WTC11 (cell line): ENCODE data around the gene ANGPTL2. TPM values are rescaled to one million over a fixed set of nuclear protein-coding genes. Genes with fewer than 3 reads are reported as not detected.

Experiments used
- AFF4 ChIP-seq: sonication (generic); formaldehyde crosslinking; IDR thresholded peaks from 2 replicates; pipeline ENCODE4 v1.8.1; 2023; ENCODE audit warnings: mild to moderate bottlenecking, missing genetic modification reagents, borderline replicate concordance
- ATF2 ChIP-seq: sonication (generic); formaldehyde crosslinking; IDR thresholded peaks from 2 replicates; pipeline ENCODE4 v1.8.1; 2022; ENCODE audit warnings: low read depth, missing genetic modification reagents, borderline replicate concordance
- ATF3 ChIP-seq: sonication (generic); formaldehyde crosslinking; conservative IDR thresholded peaks from 2 replicates; pipeline ENCODE4 v1.8.1; 2022; ENCODE audit warnings: mild to moderate bottlenecking, missing genetic modification reagents
- CREM ChIP-seq: sonication (generic); formaldehyde crosslinking; IDR thresholded peaks from 2 replicates; pipeline ENCODE4 v1.8.1; 2022; ENCODE audit warnings: mild to moderate bottlenecking, missing genetic modification reagents, moderate library complexity
- E2F4 ChIP-seq: sonication (generic); formaldehyde crosslinking; IDR thresholded peaks from 2 replicates; pipeline ENCODE4 v1.8.1; 2022; ENCODE audit warnings: low read depth, mild to moderate bottlenecking, moderate library complexity, missing genetic modification reagents, borderline replicate concordance
- FOXK1 ChIP-seq: sonication (generic); formaldehyde crosslinking; IDR thresholded peaks from 2 replicates; pipeline ENCODE4 v1.8.0; 2022; ENCODE audit warnings: mild to moderate bottlenecking, moderate library complexity, missing genetic modification reagents
- GRHL2 ChIP-seq: fragments of 250-450 bp; sonication (Bioruptor Pico); IDR thresholded peaks from 2 replicates; pipeline ENCODE4 v1.8.0; 2022; ENCODE audit warnings: mild to moderate bottlenecking, moderate library complexity; ENCODE audit not compliant: insufficient replicate concordance, severe bottlenecking
- GTF2I ChIP-seq: fragments of 250-450 bp; sonication (Bioruptor Pico); conservative IDR thresholded peaks from 2 replicates; pipeline ENCODE4 v1.4.0; 2021; ENCODE audit warnings: mild to moderate bottlenecking
- IRF1 ChIP-seq: sonication (generic); formaldehyde crosslinking; IDR thresholded peaks from 2 replicates; pipeline ENCODE4 v1.8.0; 2023; ENCODE audit warnings: missing genetic modification reagents
- IRF2 ChIP-seq: sonication (generic); formaldehyde crosslinking; IDR thresholded peaks from 2 replicates; pipeline ENCODE4 v1.8.0; 2022; ENCODE audit warnings: low read depth, missing genetic modification reagents, borderline replicate concordance
- MAX ChIP-seq: sonication (generic); formaldehyde crosslinking; IDR thresholded peaks from 2 replicates; pipeline ENCODE4 v1.8.0; 2022; ENCODE audit warnings: mild to moderate bottlenecking, missing genetic modification reagents
- NFATC4 ChIP-seq: fragments of 250-450 bp; sonication (Bioruptor Pico); IDR thresholded peaks from 2 replicates; pipeline ENCODE4 v1.9.0; 2021; ENCODE audit warnings: mild to moderate bottlenecking
- NFYB ChIP-seq: sonication (generic); formaldehyde crosslinking; conservative IDR thresholded peaks from 2 replicates; pipeline ENCODE4 v1.8.0; 2022; ENCODE audit warnings: low read depth, missing genetic modification reagents
- NR1H2 ChIP-seq: sonication (generic); formaldehyde crosslinking; IDR thresholded peaks from 2 replicates; pipeline ENCODE4 v1.9.0; 2021; ENCODE audit warnings: mild to moderate bottlenecking, moderate library complexity, missing genetic modification reagents
- NR2C2 ChIP-seq: sonication (generic); formaldehyde crosslinking; IDR thresholded peaks from 2 replicates; pipeline ENCODE4 v1.8.0; 2022; ENCODE audit warnings: mild to moderate bottlenecking, missing genetic modification reagents
- OVOL2 ChIP-seq: fragments of 250-450 bp; sonication (Bioruptor Pico); IDR thresholded peaks from 2 replicates; pipeline ENCODE4 v1.9.0; 2021; ENCODE audit warnings: mild to moderate bottlenecking, borderline replicate concordance
- PRRX2 ChIP-seq: fragments of 250-450 bp; sonication (Bioruptor Pico); IDR thresholded peaks from 2 replicates; pipeline ENCODE4 v1.8.0; 2021; ENCODE audit warnings: mild to moderate bottlenecking
- RORB ChIP-seq: fragments of 250-450 bp; sonication (Bioruptor Pico); IDR thresholded peaks from 2 replicates; pipeline ENCODE4 v1.9.0; 2021; ENCODE audit warnings: mild to moderate bottlenecking
- SP1 ChIP-seq: sonication (generic); formaldehyde crosslinking; conservative IDR thresholded peaks from 2 replicates; pipeline ENCODE4 v1.8.1; 2022; ENCODE audit warnings: missing genetic modification reagents
- STAT6 ChIP-seq: sonication (generic); formaldehyde crosslinking; conservative IDR thresholded peaks from 2 replicates; pipeline ENCODE4 v1.8.1; 2023; ENCODE audit warnings: mild to moderate bottlenecking, low read depth, missing genetic modification reagents, moderate library complexity
- TP53 ChIP-seq: sonication (generic); formaldehyde crosslinking; IDR thresholded peaks from 2 replicates; pipeline ENCODE4 v1.8.1; 2023; ENCODE audit warnings: mild to moderate bottlenecking, missing genetic modification reagents
- ZBTB21 ChIP-seq: sonication (generic); formaldehyde crosslinking; IDR thresholded peaks from 2 replicates; pipeline ENCODE4 v1.8.1; 2023; ENCODE audit warnings: mild to moderate bottlenecking, missing genetic modification reagents, borderline replicate concordance
- ZMAT4 ChIP-seq: fragments of 250-450 bp; sonication (Bioruptor Pico); IDR thresholded peaks from 2 replicates; pipeline ENCODE4 v1.9.0; 2021; ENCODE audit warnings: mild to moderate bottlenecking
- ZNF121 ChIP-seq: sonication (generic); formaldehyde crosslinking; IDR thresholded peaks from 2 replicates; pipeline ENCODE4 v1.8.0; 2023; ENCODE audit warnings: missing genetic modification reagents
- ZNF232 ChIP-seq: sonication (generic); formaldehyde crosslinking; IDR thresholded peaks from 2 replicates; pipeline ENCODE4 v1.8.0; 2022; ENCODE audit warnings: mild to moderate bottlenecking, missing genetic modification reagents
- ZNF263 ChIP-seq: sonication (generic); formaldehyde crosslinking; IDR thresholded peaks from 2 replicates; pipeline ENCODE4 v1.8.1; 2022; ENCODE audit warnings: low read depth, mild to moderate bottlenecking, moderate library complexity, missing genetic modification reagents
- ZNF416 ChIP-seq: fragments of 250-450 bp; sonication (Bioruptor Pico); IDR thresholded peaks from 2 replicates; pipeline ENCODE4 v1.9.0; 2021; ENCODE audit warnings: mild to moderate bottlenecking, inconsistent platforms
- total RNA-seq: library from RNA; stranded (reverse); gene quantifications from 3 replicates; pipeline ENCODE4 v1.2.3, GENCODE V29; 2021

Gene ANGPTL2
- total RNA-seq, 1 experiment from 2014 or later: 4.5 TPM

- no peak for TF ChIP-seq STAT6 (CRISPR knock-in tag)
- TF ChIP-seq IRF1 (CRISPR knock-in tag): peak; percentile 90
- TF ChIP-seq ZNF416 (CRISPR knock-in tag): no peak
- TF ChIP-seq GTF2I (CRISPR knock-in tag): no peak
- TF ChIP-seq AFF4 (CRISPR knock-in tag): no peak
- TF ChIP-seq PRRX2 (CRISPR knock-in tag): no peak
- no peak for TF ChIP-seq IRF2 (CRISPR knock-in tag)
- TF ChIP-seq ZNF232 (CRISPR knock-in tag): 0 out of 2 replicates have a peak, but pooled peaks have one; percentile 78
- no peak for TF ChIP-seq NFATC4 (CRISPR knock-in tag)
- peak; percentile 57; the same call in 1 of the 2 replicates for TF ChIP-seq SP1 (CRISPR knock-in tag)
- peak; percentile 47; the same call in 1 of the 2 replicates for TF ChIP-seq NFYB (CRISPR knock-in tag)
- TF ChIP-seq FOXK1 (CRISPR knock-in tag): peak; percentile 96
- no peak for TF ChIP-seq ZMAT4 (CRISPR knock-in tag)
- TF ChIP-seq ZBTB21 (CRISPR knock-in tag): peak; percentile 76; the same call in 1 of the 2 replicates
- TF ChIP-seq GRHL2 (CRISPR knock-in tag): no peak
- no peak for TF ChIP-seq ZNF263
- no peak for TF ChIP-seq RORB (CRISPR knock-in tag)
- peak; percentile 78; the same call in 1 of the 2 replicates for TF ChIP-seq CREM (CRISPR knock-in tag)
- peak; percentile 7; the same call in 1 of the 2 replicates for TF ChIP-seq ATF3 (CRISPR knock-in tag)
- TF ChIP-seq E2F4 (CRISPR knock-in tag): no peak
- TF ChIP-seq OVOL2: no peak
- TF ChIP-seq TP53 (CRISPR knock-in tag): 0 out of 2 replicates have a peak, but pooled peaks have one; percentile 63
- TF ChIP-seq ZNF121 (CRISPR knock-in tag): no peak
- TF ChIP-seq ATF2 (CRISPR knock-in tag): no peak; the same call in 1 of the 2 replicates
- no peak for TF ChIP-seq NR2C2
- TF ChIP-seq MAX (CRISPR knock-in tag): peak; percentile 99
- no peak for TF ChIP-seq NR1H2 (CRISPR knock-in tag)
These were observed 36.9 kb upstream of the ANGPTL2 start (continued) for GRCh38 chr9:127159325-127159801.
